HEK293T (cell line): ENCODE results near the gene HHIPL1.

Source experiments
- BHLHE40 ChIP-seq: fragments of 450-650 bp; IDR thresholded peaks from 2 replicates; pipeline ENCODE4 v1.6.1; 2016; ENCODE audit warnings: mild to moderate bottlenecking, moderate library complexity, borderline replicate concordance
- FOXA1 ChIP-seq: fragments of 450-650 bp; IDR thresholded peaks from 2 replicates; pipeline ENCODE4 v1.6.1; 2016; ENCODE audit warnings: mild to moderate bottlenecking
- PKNOX1 ChIP-seq: fragments of 450-650 bp; IDR thresholded peaks from 2 replicates; pipeline ENCODE4 v1.6.1; 2016

GRCh38 chr14:99616832-99617800 lies 27.8 kb upstream of the HHIPL1 start:
- no peak for TF ChIP-seq FOXA1
- no peak for TF ChIP-seq BHLHE40
- no peak for TF ChIP-seq PKNOX1
